Stimulated activated CD4-positive, alpha-beta T cell treated with anti-CD3 and anti-CD28 coated beads, Interleukin-4, amount 100 ng/mL, for 1 hour (primary cell): ENCODE results near the gene INPPL1.
A peak's percentile ranks its signal among the peaks of the same experiment; 100 is the strongest.
"Not testable (repeated sequence)": the region's sequence is repeated elsewhere in the genome, so short reads cannot be mapped to it uniquely, and the experiment has no call there.

Source experiments
- DNase-seq: peaks from one replicate; pipeline ENCODE4 v3.0.0-alpha.2; 2020

Gene INPPL1, protein sequence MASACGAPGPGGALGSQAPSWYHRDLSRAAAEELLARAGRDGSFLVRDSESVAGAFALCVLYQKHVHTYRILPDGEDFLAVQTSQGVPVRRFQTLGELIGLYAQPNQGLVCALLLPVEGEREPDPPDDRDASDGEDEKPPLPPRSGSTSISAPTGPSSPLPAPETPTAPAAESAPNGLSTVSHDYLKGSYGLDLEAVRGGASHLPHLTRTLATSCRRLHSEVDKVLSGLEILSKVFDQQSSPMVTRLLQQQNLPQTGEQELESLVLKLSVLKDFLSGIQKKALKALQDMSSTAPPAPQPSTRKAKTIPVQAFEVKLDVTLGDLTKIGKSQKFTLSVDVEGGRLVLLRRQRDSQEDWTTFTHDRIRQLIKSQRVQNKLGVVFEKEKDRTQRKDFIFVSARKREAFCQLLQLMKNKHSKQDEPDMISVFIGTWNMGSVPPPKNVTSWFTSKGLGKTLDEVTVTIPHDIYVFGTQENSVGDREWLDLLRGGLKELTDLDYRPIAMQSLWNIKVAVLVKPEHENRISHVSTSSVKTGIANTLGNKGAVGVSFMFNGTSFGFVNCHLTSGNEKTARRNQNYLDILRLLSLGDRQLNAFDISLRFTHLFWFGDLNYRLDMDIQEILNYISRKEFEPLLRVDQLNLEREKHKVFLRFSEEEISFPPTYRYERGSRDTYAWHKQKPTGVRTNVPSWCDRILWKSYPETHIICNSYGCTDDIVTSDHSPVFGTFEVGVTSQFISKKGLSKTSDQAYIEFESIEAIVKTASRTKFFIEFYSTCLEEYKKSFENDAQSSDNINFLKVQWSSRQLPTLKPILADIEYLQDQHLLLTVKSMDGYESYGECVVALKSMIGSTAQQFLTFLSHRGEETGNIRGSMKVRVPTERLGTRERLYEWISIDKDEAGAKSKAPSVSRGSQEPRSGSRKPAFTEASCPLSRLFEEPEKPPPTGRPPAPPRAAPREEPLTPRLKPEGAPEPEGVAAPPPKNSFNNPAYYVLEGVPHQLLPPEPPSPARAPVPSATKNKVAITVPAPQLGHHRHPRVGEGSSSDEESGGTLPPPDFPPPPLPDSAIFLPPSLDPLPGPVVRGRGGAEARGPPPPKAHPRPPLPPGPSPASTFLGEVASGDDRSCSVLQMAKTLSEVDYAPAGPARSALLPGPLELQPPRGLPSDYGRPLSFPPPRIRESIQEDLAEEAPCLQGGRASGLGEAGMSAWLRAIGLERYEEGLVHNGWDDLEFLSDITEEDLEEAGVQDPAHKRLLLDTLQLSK

DNA sequence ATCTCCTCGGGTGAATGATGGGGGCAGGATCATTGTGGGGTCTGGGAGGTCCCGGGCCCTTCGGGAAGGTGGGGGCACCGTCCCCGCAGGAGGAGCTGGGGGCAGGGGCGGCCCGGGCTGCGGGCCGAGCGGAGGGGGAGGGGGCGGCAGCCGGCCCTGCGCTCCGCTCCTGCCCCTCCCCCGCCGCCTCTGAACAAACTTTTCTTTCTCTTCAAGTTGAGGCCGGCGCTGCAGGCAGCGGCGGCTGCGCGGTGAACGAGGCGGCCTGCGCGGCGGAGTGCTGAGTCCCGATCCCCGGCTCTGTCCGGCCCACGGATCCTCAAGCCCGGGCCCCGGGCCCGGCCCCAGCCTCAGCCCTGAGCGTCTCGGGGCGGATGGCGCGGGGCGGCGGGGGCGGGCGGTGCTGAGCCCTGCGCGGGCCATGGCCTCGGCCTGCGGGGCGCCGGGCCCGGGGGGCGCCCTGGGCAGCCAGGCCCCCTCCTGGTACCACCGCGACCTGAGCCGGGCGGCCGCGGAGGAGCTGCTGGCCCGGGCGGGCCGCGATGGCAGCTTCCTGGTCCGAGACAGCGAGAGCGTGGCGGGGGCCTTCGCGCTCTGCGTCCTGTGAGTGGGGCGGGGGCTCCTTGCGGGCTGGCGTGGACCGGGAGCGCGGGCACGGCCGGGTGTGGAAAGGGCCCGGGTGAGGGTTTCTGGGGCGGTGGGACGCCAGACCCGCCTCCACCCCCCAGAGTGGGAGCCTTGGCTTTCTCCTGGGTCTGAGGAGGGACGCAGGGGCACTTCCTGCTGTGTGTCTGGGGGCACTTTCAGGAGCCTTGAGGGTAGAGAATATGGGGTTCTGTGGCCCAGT, at the start of gene INPPL1:
Gene INPPL1, plus strand, starts transcription at position 204 of the 847 bp plus-strand sequence. Its CDS starts 218 bp downstream, at position 422.
- peak; percentile 60 for DNase-seq

DNA sequence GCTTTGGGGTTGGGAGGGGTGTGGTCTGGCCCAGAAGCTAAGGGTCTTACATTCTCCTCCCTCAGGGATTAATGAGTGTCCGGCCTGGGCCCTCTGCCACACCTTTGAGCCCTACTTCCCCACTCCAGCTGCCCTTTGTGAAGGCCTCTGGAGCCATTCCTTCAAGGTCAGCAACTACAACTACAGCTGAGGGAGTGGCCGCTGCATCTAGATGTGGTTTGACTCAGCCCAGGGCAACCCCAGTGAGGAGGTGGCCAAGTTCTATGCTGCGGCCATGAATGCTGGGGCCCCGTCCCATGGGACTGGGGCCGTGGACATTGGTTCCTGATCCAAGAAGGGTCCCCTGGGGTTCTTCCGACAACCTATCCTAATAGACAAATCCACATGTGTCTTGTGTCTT, 46.9 kb upstream of the INPPL1 start:
- no peak for DNase-seq

- DNase-seq, result no peak
Observed at GRCh38 chr11:72179049-72179803, 45.3 kb upstream of the INPPL1 start.

DNA sequence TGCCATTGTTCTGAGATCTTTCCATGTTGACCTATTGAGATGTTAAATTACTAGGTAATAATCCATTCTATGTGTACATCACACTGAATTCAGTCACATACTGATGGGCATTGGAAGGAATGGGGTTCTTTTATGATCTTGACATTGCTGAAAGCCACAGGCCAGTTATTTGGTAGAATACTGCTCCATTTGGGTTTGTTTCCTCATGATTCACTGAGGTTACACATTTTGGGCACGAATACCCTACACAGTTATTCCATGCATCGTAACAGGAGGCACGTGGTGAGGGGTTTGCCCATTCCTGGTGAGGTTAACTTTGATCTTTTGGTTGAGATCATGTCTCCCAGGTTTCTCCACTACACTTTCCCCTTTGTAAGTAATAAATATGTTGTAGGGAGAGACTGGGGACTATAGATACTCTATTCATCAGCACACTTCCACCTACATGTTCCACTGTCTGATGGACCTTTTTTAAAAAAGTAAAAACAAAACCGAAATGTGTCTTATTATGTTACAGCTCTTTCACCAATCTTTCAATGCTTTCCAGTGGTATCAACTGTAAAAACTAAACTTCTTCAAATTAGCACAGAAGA, 44.7 kb upstream of the INPPL1 start:
- no peak for DNase-seq

- DNase-seq, result not testable (repeated sequence)
Observed at GRCh38 chr11:72180892-72181552, 43.5 kb upstream of the INPPL1 start.

- DNase-seq, result not testable (repeated sequence)
Observed at GRCh38 chr11:72181553-72181958, 43.0 kb upstream of the INPPL1 start.

DNA sequence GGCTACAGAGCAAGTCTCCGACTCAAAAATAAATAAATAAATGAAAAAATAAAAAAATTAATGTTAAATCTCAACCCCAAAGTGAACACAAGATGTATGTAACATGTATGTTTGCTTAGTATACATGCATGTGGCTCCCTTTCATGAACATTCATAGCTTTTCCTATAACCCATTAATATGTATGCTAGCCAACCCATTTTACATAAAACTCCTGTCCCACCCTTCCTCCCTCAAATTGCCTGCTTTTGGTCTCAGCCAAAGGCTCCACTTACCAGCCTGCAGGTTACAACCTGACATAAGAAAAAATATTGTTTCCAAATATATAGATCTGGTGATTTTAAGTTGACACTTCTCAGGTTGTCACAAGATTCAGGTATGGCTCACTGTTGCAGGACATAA, 36.3 kb upstream of the INPPL1 start:
- DNase-seq, result no peak

GRCh38 chr11:72189455-72190250, 34.9 kb upstream of the INPPL1 start:
- no peak for DNase-seq

DNA sequence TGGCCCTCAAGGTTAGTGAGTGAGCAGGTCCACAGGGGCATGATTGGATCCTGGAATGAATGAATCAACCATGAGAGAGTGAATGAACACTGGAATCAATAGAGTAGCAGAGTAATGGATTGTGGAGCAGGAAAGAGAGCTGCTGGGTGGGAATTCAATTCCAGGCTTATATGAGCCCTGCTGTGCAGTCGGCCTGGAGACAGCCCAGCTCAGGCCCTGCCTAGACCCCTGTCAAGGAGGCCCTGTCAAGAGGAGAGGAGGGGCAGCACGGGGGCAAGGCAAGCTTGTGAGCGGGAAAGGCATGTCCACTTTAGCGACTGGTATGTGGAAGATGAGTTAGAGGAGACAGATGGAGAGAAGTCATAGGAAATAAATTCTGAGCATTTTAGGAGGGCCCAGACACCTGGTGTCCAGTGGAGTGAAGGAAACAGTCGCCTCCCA, 33.9 kb upstream of the INPPL1 start:
- DNase-seq, result no peak

DNA sequence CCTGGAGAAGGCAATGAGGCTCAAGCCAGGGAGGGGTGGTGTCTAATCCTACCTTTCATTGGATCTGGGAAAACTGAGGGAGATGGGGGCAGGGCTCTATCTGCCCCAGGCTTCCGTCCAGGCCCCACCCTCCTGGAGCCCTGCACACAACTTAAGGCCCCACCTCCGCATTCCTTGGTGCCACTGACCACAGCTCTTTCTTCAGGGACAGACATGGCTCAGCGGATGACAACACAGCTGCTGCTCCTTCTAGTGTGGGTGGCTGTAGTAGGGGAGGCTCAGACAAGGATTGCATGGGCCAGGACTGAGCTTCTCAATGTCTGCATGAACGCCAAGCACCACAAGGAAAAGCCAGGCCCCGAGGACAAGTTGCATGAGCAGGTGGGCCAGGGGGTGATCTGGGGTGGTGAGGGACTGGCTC, 32.6 kb upstream of the INPPL1 start, which contains the start of gene FOLR1:
Gene FOLR1, plus strand, starts transcription at position 180 of the 421 bp plus-strand sequence. Its CDS starts 34 bp downstream, at position 214.
- DNase-seq, result no peak

GRCh38 chr11:72195518-72196270, 28.9 kb upstream of the INPPL1 start:
- no peak for DNase-seq

GRCh38 chr11:72201445-72201844, 23.1 kb upstream of the INPPL1 start:
- not testable (repeated sequence) for DNase-seq

- no peak for DNase-seq
Observed at GRCh38 chr11:72202571-72202970, 22.0 kb upstream of the INPPL1 start.

DNA sequence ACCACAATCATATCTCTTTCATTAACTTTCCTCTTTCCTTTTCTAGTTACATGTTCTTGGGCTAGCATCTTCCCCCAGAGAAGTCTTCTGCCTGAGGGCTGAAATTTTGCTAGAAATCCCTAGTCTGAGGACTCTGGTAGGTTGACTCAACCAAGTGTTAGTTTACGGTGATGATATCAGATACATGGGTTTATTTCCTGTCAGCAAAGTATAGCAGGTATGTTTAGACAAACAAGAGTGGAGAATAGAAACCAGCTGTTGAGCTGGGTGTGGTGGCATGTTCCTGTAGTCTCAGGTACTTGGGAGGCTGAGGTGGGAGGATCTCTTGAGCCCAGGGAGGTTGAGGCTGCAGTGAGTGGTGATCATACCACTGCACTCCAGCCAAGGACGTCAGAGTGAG, 21.4 kb upstream of the INPPL1 start:
- DNase-seq, result no peak

DNA sequence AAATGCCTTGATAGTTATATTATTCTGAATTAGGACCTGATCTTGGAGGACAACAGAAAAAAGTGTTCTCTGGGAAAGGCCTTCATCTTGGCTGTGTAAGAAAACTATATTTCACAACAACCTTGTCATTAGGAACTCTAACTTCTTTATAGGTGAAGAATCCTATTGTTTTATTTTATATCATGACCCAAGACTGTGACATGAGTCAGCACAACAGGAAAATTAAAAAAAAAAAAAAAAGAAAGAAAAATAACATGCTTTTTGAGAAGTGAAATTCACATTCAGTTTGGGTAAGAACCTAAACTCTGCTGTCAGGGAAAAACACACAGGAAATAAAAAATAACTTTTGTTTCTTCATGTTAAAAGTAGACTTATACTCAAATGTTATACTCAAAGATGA, 19.7 kb upstream of the INPPL1 start:
- no peak for DNase-seq

GRCh38 chr11:72206794-72207193, 17.8 kb upstream of the INPPL1 start:
- DNase-seq, result not testable (repeated sequence)

DNA sequence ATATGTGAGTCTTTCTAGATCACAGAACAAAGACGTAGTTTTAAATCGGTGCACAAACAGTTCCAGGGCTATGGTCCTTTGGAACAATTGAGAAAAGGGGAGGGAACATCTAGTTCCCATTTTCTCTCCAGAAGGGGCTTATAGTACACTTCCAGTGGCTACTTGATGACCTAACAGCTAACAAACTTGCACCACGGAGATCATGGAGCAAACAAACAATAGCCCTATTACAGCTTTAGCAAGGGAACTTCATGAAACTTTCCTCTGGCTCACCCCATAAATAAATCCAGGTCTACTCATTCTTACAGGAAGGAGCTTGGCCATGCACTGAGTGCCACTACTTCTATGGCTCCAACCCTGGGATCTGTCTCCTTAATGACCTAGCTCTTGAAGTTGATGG, 16.3 kb upstream of the INPPL1 start:
- no peak for DNase-seq

DNA sequence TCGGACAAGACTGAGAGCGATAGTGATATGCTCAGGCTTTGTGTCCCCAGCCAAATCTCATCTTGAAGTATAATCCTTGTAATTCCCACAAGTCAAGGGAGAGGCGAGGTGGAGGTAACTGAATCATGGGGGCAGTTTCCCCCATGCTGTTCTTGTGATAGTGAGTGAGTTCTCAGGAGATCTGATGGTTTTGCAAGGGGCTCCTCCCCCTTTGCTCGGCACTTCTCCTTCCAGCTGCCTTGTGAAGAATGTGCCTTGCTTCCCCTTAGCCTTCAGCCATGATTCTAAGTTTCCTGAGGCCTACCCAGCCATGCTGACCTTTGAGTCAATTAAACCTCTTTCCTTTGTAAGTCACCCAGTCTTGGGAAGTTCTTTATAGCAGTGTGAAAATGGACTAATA, 15.5 kb upstream of the INPPL1 start:
- no peak for DNase-seq
